ENCODE data around the gene UBR7.

The UBR7 gene

GRCh38 chr14:93186466-93186865 is 20.6 kb upstream of the UBR7 start:
- TF ChIP-seq CTCF (IDR thresholded peaks at IDR 0.05; ENCODE audit: extremely low read depth, missing control alignments) = no peak
- no peak for DNase-seq (ENCODE audit: low spot score)

- no peak for TF ChIP-seq CTCF (IDR thresholded peaks at IDR 0.05; ENCODE audit: extremely low read depth, missing control alignments)
- no peak for DNase-seq (ENCODE audit: low spot score)
Measured at GRCh38 chr14:93186956-93187355, 20.1 kb upstream of the UBR7 start.

- DNase-seq (ENCODE audit: low spot score) = no peak
- TF ChIP-seq CTCF (IDR thresholded peaks at IDR 0.05; ENCODE audit: extremely low read depth, missing control alignments) = no peak
Measured at GRCh38 chr14:93195316-93195999, 11.6 kb upstream of the UBR7 start.

- DNase-seq (ENCODE audit: low spot score) = no peak
- TF ChIP-seq CTCF (IDR thresholded peaks at IDR 0.05; ENCODE audit: extremely low read depth, missing control alignments) = no peak
Measured at GRCh38 chr14:93199031-93199430, 8.0 kb upstream of the UBR7 start.

GRCh38 chr14:93200553-93200952 is 6.5 kb upstream of the UBR7 start:
- TF ChIP-seq CTCF (IDR thresholded peaks at IDR 0.05; ENCODE audit: extremely low read depth, missing control alignments) = no peak
- no peak for DNase-seq (ENCODE audit: low spot score)

GRCh38 chr14:93201155-93201704 is 5.8 kb upstream of the UBR7 start:
- no peak for TF ChIP-seq CTCF (IDR thresholded peaks at IDR 0.05; ENCODE audit: extremely low read depth, missing control alignments)
- DNase-seq (ENCODE audit: low spot score) = no peak

- DNase-seq (ENCODE audit: low spot score) = peak; percentile 64
- TF ChIP-seq CTCF (IDR thresholded peaks at IDR 0.05; ENCODE audit: extremely low read depth, missing control alignments) = peak; percentile 23
Measured at GRCh38 chr14:93207468-93208308, 632 bp downstream of the UBR7 start.

All from GM20000 (cell line).